Bronchial epithelial cell (primary cell): Measurements from ENCODE around the gene GMDS. TPM values are rescaled to one million over a fixed set of nuclear protein-coding genes. Genes with fewer than 3 reads are reported as not detected.

Source experiments
- DNase-seq: peaks from one replicate; pipeline ENCODE4 v3.0.0-alpha.2; 2010; ENCODE audit warnings: low read depth
- FAIRE-seq: peaks from 2 replicates; lab custom pipeline; 2011; peaks lifted over from hg19 to GRCh38; lab: Jason Lieb, UNC
- H3K27me3 ChIP-seq: 2 replicates; pipeline ENCODE4 v1.5.1; 2011; ENCODE audit warnings: low read length; ENCODE audit not compliant: control insufficient read depth, insufficient read depth
- H3K36me3 ChIP-seq: 2 replicates; pipeline ENCODE4 v1.5.1; 2011; ENCODE audit warnings: low read length; ENCODE audit not compliant: control insufficient read depth, insufficient read depth
- H3K4me3 ChIP-seq: 2 replicates; pipeline ENCODE4 v1.5.1; 2011; ENCODE audit warnings: mild to moderate bottlenecking, low read depth, low read length, control low read depth
- total RNA-seq: library from RNA; depleted of rRNA; stranded (reverse); fragments of >200 nt; gene quantifications from 2 replicates; pipeline ENCODE4 v1.2.1, GENCODE V29; 2014
- TF ChIP-seq, protein P1 (sequence below): IDR thresholded peaks from 2 replicates; pipeline ENCODE4 v1.5.1; 2011; ENCODE audit warnings: mild to moderate bottlenecking, moderate library complexity, low read length, control low read depth, inconsistent platforms; ENCODE audit not compliant: insufficient read depth, severe bottlenecking

The GMDS gene
- total RNA-seq, 1 donor from 2014 or later, result 8.2 TPM

DNA sequence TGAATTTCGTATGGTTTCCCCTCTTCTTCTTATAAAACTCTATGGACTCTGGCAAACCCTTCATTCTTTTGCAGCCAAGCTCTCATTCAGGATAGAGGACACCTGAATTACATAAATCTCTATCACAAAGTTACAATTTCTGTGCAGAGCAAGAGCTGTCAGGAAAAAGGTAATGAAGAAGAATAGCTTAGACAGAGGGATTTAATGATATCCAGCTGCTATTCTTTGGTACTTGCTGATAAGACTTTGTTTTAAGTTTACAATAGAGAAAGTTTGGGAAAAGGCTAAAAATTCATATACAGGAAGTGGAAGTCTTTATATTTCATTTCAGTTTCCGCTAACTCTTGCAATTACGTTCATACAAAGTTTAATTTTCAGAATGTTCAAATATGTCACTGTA lies 408.7 kb downstream of the GMDS start:
- TF ChIP-seq, protein P1, sequence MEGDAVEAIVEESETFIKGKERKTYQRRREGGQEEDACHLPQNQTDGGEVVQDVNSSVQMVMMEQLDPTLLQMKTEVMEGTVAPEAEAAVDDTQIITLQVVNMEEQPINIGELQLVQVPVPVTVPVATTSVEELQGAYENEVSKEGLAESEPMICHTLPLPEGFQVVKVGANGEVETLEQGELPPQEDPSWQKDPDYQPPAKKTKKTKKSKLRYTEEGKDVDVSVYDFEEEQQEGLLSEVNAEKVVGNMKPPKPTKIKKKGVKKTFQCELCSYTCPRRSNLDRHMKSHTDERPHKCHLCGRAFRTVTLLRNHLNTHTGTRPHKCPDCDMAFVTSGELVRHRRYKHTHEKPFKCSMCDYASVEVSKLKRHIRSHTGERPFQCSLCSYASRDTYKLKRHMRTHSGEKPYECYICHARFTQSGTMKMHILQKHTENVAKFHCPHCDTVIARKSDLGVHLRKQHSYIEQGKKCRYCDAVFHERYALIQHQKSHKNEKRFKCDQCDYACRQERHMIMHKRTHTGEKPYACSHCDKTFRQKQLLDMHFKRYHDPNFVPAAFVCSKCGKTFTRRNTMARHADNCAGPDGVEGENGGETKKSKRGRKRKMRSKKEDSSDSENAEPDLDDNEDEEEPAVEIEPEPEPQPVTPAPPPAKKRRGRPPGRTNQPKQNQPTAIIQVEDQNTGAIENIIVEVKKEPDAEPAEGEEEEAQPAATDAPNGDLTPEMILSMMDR, result no peak
- Histone ChIP-seq H3K27me3 (no peaks in the 10 kb centered on the region), H3K36me3 (no peaks in the 10 kb centered on the region), H3K4me3 (no peak overlapping the region)
- DNase-seq, result no peak
- FAIRE-seq, result no peak

GRCh38 chr6:1834646-1835516 lies 410.5 kb downstream of the GMDS start:
- Histone ChIP-seq H3K4me3 (no peak overlapping the region), H3K27me3 (no peaks in the 10 kb centered on the region), H3K36me3 (no peaks in the 10 kb centered on the region)
- TF ChIP-seq, protein P1, result no peak
- FAIRE-seq (no peak), DNase-seq (no peak)

DNA sequence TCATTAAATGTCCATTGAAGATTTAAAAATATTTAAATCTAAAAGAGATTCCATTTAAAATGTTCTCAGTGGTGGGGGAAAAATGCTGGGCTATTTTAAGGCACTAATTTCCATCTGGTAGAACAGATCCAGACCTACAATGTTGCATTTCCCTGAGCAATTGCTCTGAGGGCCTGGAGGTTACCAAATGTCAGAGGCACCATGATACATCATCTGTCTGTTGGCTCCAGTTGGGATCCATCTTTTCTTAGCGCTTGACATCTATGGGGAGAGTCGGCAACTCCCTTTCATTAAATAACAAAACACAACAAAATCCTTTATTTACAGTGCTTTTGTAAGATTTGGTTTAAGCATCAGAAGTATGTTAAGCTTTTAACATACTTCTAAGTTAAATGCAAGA lies 411.2 kb downstream of the GMDS start:
- DNase-seq (no peak), FAIRE-seq (no peak)
- Histone ChIP-seq H3K4me3 (no peak overlapping the region), H3K36me3 (no peaks in the 10 kb centered on the region), H3K27me3 (no peaks in the 10 kb centered on the region)
- TF ChIP-seq, protein P1, result no peak

- FAIRE-seq, result no peak
- no peak overlapping the region for H3K4me3 ChIP-seq
- no peaks in the 10 kb centered on the region for H3K27me3 ChIP-seq
These were observed 412.3 kb downstream of the GMDS start for GRCh38 chr6:1832844-1833787.

DNA sequence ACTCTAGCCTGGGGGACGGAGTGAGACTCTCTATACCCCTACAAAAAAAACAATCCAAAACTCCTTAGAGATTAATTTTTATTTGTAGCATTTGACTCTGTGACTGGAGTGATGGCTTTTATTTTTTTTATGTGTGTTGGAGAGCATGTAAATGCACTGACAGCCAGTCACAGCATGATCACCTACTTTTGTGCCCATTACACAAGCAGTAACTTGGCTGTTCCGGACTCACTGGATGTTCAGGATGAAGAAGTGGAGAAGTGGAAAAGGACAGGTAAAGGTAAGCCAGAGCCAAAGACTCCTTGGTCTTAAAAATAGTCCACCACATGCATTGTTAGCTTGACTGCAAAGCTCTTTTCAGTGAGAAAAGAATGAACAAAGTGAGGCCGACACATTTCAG lies 413.0 kb downstream of the GMDS start:
- H3K4me3 ChIP-seq, result no peak overlapping the region
- FAIRE-seq, result peak; percentile 72

More at GRCh38 chr6:1832844-1833787, 412.3 kb downstream of the GMDS start:
- TF ChIP-seq, protein P1, result no peak
- H3K36me3 ChIP-seq, result no peaks in the 10 kb centered on the region
- DNase-seq, result no peak

More for the DNA sequence above, 413.0 kb downstream of the GMDS start:
- no peaks in the 10 kb centered on the region for H3K27me3 ChIP-seq
- TF ChIP-seq, protein P1, result no peak
- DNase-seq, result peak; percentile 7
- no peaks in the 10 kb centered on the region for H3K36me3 ChIP-seq
